Coronary artery (tissue), 2 donors: Measurements from ENCODE around the gene CYP27A1.

Source experiments
- DNase-seq: peaks from one replicate; pipeline ENCODE4 v3.0.0-alpha.2; 2017; ENCODE audit warnings: low spot score
- H3K27ac ChIP-seq, 2 donors: fragments of 200-600 bp; sonication (generic); one replicate each; pipeline ENCODE4 v1.5.1; 2016 to 2019
- H3K4me3 ChIP-seq: fragments of 200-600 bp; sonication (generic); 2 replicates; pipeline ENCODE4 v1.5.1; 2016; ENCODE audit warnings: mild to moderate bottlenecking, moderate library complexity
- TF ChIP-seq, protein P1 (sequence below): fragments of 200-600 bp; sonication (generic); IDR thresholded peaks from one replicate; pipeline ENCODE4 v1.5.1; 2019; ENCODE audit warnings: antibody characterized with exemption

Gene CYP27A1

DNA sequence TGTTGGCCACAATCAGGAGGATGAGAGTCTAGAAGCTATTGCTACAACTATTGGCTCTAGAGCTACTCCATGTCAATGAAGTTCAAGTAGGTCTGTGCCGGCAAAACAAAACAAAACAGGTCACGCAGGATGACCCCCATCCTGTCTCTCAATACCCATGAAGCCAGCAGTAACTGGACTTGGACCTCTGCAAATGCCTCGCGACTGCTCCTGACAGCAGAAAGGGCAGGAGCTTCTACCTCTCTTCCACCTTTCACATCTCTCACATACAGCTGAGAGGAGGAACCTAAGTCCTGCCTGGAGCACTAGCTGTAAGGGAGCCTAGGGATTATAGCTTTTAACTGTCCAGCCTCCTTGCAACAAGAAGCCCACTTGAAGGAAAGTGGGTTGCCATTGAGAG is 33.7 kb downstream of the CYP27A1 start:
- no peak overlapping the region for H3K27ac ChIP-seq
- H3K4me3 ChIP-seq: no peak overlapping the region
- DNase-seq: no peak
- TF ChIP-seq, protein P1, sequence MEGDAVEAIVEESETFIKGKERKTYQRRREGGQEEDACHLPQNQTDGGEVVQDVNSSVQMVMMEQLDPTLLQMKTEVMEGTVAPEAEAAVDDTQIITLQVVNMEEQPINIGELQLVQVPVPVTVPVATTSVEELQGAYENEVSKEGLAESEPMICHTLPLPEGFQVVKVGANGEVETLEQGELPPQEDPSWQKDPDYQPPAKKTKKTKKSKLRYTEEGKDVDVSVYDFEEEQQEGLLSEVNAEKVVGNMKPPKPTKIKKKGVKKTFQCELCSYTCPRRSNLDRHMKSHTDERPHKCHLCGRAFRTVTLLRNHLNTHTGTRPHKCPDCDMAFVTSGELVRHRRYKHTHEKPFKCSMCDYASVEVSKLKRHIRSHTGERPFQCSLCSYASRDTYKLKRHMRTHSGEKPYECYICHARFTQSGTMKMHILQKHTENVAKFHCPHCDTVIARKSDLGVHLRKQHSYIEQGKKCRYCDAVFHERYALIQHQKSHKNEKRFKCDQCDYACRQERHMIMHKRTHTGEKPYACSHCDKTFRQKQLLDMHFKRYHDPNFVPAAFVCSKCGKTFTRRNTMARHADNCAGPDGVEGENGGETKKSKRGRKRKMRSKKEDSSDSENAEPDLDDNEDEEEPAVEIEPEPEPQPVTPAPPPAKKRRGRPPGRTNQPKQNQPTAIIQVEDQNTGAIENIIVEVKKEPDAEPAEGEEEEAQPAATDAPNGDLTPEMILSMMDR: no peak

- H3K4me3 ChIP-seq: no peak overlapping the region
- no peak for DNase-seq
Observed at GRCh38 chr2:218816561-218817011, 34.6 kb downstream of the CYP27A1 start.

DNA sequence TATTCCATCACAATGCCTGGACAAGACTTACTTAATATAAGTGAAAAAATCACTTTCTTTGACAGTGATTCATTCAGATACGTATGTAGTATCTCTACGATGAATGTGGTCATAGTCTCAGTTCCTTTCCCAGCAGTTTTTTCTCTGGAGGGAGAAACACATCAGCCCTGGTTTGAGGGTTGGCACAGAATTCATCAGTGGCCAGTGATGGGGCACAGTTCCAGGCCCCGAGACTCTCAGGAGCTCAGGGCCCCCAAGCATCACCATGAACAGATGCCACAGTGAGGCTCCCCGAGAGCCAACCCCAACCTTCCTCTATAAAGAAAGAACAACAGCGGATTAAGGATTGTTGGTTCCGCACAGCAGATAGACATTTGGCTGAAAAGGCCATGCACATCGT is 37.1 kb downstream of the CYP27A1 start:
- TF ChIP-seq, protein P1: no peak
- H3K4me3 ChIP-seq: no peak overlapping the region
- DNase-seq: no peak
- no peak overlapping the region for H3K27ac ChIP-seq

More at GRCh38 chr2:218816561-218817011, 34.6 kb downstream of the CYP27A1 start:
- H3K27ac ChIP-seq: no peak overlapping the region
- TF ChIP-seq, protein P1: no peak

DNA sequence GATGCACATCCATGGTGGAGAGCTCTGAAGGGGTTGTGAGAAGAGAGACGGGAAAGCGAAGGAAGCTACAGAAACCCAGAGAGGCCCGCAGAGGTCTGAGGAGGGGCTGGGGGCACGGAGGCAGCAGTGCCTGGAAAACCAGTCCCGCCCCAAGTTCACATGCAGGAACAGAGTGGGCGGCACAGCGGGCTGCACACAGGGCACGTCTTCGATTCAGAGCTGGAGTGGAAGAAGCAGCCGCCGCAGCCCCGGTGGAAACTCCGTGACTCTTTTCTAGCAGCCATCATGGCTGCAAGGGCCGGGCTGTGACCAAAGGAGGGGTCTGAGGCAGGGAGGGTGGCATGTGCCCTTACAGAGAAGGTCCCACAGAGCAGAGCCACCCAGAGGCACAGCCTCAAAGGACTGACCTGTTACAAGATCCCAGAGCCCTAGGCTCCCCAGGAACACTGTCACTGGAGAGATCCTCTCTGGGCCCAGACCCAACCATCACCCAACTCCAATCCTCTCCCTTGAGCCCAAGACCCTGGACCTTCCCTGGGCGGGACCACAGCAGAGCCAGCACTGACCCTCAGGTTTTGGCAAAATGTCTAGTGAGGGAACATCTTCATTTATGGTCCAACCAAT is 38.9 kb downstream of the CYP27A1 start:
- TF ChIP-seq, protein P1: no peak
- no peak for DNase-seq
- no peak overlapping the region for H3K4me3 ChIP-seq
- H3K27ac ChIP-seq: no peak overlapping the region

DNA sequence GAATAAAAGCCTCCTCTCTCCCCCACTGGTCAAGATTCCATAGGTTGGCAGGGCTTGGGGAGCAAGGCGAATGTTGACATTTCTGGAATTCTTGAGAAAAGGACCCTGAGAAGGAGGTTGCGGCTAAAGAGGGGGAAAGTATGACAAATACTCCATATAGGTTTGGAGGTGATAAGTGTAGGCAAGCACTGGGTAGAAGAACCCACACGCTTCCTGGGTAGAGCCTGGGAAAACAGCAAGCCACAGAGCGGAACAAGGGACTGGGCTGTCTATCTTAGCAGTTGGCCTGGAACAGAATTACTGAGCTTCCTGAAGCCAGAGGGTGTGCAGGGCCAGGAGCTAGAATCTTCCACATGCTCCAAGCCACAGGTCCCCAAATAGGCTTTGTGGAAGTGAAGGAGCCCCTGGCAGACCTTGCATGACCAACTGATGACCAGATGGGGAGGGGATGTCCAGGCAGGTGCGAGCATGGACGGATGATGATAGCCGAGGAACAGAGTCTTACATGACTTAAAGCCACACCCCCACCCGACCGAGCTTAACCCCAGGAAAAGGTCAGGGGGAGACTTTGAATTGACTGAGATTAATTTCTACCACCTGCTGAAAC is 39.8 kb downstream of the CYP27A1 start:
- no peak overlapping the region for H3K4me3 ChIP-seq
- TF ChIP-seq, protein P1: no peak
- DNase-seq: no peak
- no peak overlapping the region for H3K27ac ChIP-seq

DNA sequence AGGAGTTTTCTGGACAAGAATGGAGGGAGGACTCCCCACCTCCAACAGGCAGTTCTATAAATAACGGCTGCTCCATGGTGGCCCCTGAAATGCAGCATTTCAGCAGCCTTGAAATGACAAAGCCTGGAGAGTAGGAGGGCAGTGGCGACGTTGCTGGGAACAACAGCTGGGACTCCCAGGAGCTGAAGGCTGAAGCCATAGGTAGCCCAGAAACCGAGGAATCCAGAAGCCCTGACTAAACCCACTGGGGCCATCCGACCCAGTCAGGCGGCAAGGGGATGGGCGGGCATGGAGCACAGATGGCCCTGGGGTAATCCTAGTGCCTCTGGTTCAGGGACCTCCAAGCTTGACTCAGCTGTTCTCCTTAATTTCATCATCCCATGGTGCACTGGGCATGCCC is 40.7 kb downstream of the CYP27A1 start:
- H3K27ac ChIP-seq: no peak overlapping the region
- no peak for DNase-seq
- H3K4me3 ChIP-seq: no peak overlapping the region
- TF ChIP-seq, protein P1: no peak
